Loucy (cell line): Measurements from ENCODE around the gene PLEKHH2.

Experiments used
- H2AFZ ChIP-seq: fragments of 200-600 bp; sonication (generic); 2 replicates; pipeline ENCODE4 v1.6.0; 2016; ENCODE audit warnings: antibody characterized with exemption, mild to moderate bottlenecking, low read length, moderate library complexity
- H3F3A ChIP-seq: fragments of 200-600 bp; 2 replicates; pipeline ENCODE4 v1.6.0; 2016; ENCODE audit warnings: antibody characterized with exemption, low read depth, mild to moderate bottlenecking
- H3K27me3 ChIP-seq: fragments of 200-600 bp; sonication (generic); 2 replicates; pipeline ENCODE4 v1.6.1; 2014; ENCODE audit warnings: low read length, mild to moderate bottlenecking; ENCODE audit not compliant: insufficient read depth, poor library complexity, severe bottlenecking
- H3K36me3 ChIP-seq: fragments of 200-600 bp; sonication (generic); 2 replicates; pipeline ENCODE4 v1.6.1; 2016; ENCODE audit warnings: low read length; ENCODE audit not compliant: insufficient read depth
- H3K4me1 ChIP-seq: fragments of 200-600 bp; sonication (generic); 2 replicates; pipeline ENCODE4 v1.5.1; 2014; ENCODE audit warnings: low read length, mild to moderate bottlenecking; ENCODE audit not compliant: insufficient read depth, poor library complexity, severe bottlenecking
- H3K4me2 ChIP-seq: fragments of 200-600 bp; sonication (generic); 2 replicates; pipeline ENCODE4 v1.6.0; 2014; ENCODE audit warnings: antibody characterized with exemption, low read length, low read depth, mild to moderate bottlenecking; ENCODE audit not compliant: poor library complexity, severe bottlenecking
- H3K4me3 ChIP-seq: fragments of 200-600 bp; sonication (generic); 2 replicates; pipeline ENCODE4 v1.5.1; 2014; ENCODE audit warnings: low read length, mild to moderate bottlenecking, mixed read lengths; ENCODE audit not compliant: poor library complexity, severe bottlenecking
- H3K79me2 ChIP-seq: fragments of 200-600 bp; sonication (generic); 2 replicates; pipeline ENCODE4 v1.6.1; 2014; ENCODE audit warnings: low read length; ENCODE audit not compliant: insufficient read depth
- H3K9ac ChIP-seq: fragments of 200-600 bp; sonication (generic); 2 replicates; pipeline ENCODE4 v1.6.0; 2014; ENCODE audit warnings: mild to moderate bottlenecking, low read depth, low read length, moderate library complexity; ENCODE audit not compliant: poor library complexity, severe bottlenecking
- H3K9me2 ChIP-seq: fragments of 200-600 bp; sonication (generic); replicated peaks from 2 replicates; pipeline ENCODE4 v1.6.1; 2016; ENCODE audit warnings: low read depth, low read length, mixed read lengths
- H3K9me3 ChIP-seq: fragments of 200-600 bp; sonication (generic); 2 replicates; pipeline ENCODE4 v1.6.1; 2014; ENCODE audit warnings: mild to moderate bottlenecking, antibody characterized with exemption, low read length, low read depth; ENCODE audit not compliant: insufficient read depth
- H4K20me1 ChIP-seq: fragments of 200-600 bp; sonication (generic); 2 replicates; pipeline ENCODE4 v1.6.0; 2014; ENCODE audit warnings: antibody characterized with exemption, low read length, mild to moderate bottlenecking; ENCODE audit not compliant: insufficient read depth, poor library complexity, severe bottlenecking
- CTCF ChIP-seq: fragments of 200-600 bp; sonication (generic); conservative IDR thresholded peaks from 2 replicates; pipeline ENCODE4 v1.5.1; 2014; ENCODE audit warnings: mild to moderate bottlenecking, antibody characterized with exemption, low read length
- EZH2phosphoT487 ChIP-seq: fragments of 200-600 bp; IDR thresholded peaks from 2 replicates; pipeline ENCODE4 v1.6.1; 2018; ENCODE audit warnings: antibody characterized with exemption, mild to moderate bottlenecking, moderate library complexity, borderline replicate concordance

PLEKHH2 gene

GRCh38 chr2:43637030-43637803 lies at the start of gene PLEKHH2:
PLEKHH2 (plus strand) TSS chr2:43637260; CDS start chr2:43644674, 7,414 bp downstream.
- Histone ChIP-seq H3K36me3 (no peaks in the 10 kb centered on the region), H3F3A (no peaks in the 10 kb centered on the region), H3K79me2 (no peaks in the 10 kb centered on the region), H3K9ac (no peak within 1 kb of the TSS), H3K4me1 (peaks cover 6% of the 10 kb centered on the region), H2AFZ (peak within 1 kb of the TSS; percentile 84), H3K4me2 (peak within 1 kb of the TSS; percentile 66), H3K9me2 (no peaks in the 10 kb centered on the region), H3K4me3 (peak within 1 kb of the TSS; percentile 65), H3K27me3 (no peaks in the 10 kb centered on the region), H3K9me3 (peaks cover 8% of the 10 kb centered on the region; the same call in 1 of the 2 replicates), H4K20me1 (no peaks in the 10 kb centered on the region)
- no peak for TF ChIP-seq CTCF
- TF ChIP-seq EZH2phosphoT487: no peak

- no peak overlapping the region for H3K9ac ChIP-seq
These were observed 44.6 kb upstream of the PLEKHH2 start for GRCh38 chr2:43592443-43592842.

GRCh38 chr2:43593254-43593653 lies 43.8 kb upstream of the PLEKHH2 start:
- H3K9ac ChIP-seq: peak overlapping the region; percentile 2
- peaks cover 7% of the 10 kb centered on the region for H3K36me3 ChIP-seq
- no peaks in the 10 kb centered on the region; the same call in 1 of the 2 replicates for H3K9me3 ChIP-seq
- no peak overlapping the region for H3K4me3 ChIP-seq
- no peaks in the 10 kb centered on the region for H3F3A ChIP-seq
- H3K79me2 ChIP-seq: peaks cover 19% of the 10 kb centered on the region
- peaks cover 28% of the 10 kb centered on the region for H3K4me1 ChIP-seq
- H3K27me3 ChIP-seq: no peaks in the 10 kb centered on the region
- TF ChIP-seq EZH2phosphoT487 (no peak), CTCF (no peak)
- no peaks in the 10 kb centered on the region for H4K20me1 ChIP-seq
- H3K9me2 ChIP-seq: no peaks in the 10 kb centered on the region
- H3K4me2 ChIP-seq: peak overlapping the region; percentile 36
- H2AFZ ChIP-seq: no peak overlapping the region

More at GRCh38 chr2:43592443-43592842, 44.6 kb upstream of the PLEKHH2 start:
- Histone ChIP-seq H3K79me2 (peaks cover 19% of the 10 kb centered on the region), H3K27me3 (no peaks in the 10 kb centered on the region), H3K4me1 (peaks cover 28% of the 10 kb centered on the region), H3K9me3 (no peaks in the 10 kb centered on the region; the same call in 1 of the 2 replicates), H3K4me3 (no peak overlapping the region), H3F3A (no peaks in the 10 kb centered on the region), H3K36me3 (peaks cover 11% of the 10 kb centered on the region), H3K4me2 (peak overlapping the region; percentile 36), H4K20me1 (no peaks in the 10 kb centered on the region), H2AFZ (no peak overlapping the region), H3K9me2 (no peaks in the 10 kb centered on the region)
- no peak for TF ChIP-seq EZH2phosphoT487
- TF ChIP-seq CTCF: peak; percentile 34; the same call in 1 of the 2 replicates
